ENCODE measurements around the gene FOXO3. TPM values are rescaled to one million over a fixed set of nuclear protein-coding genes. Genes with fewer than 3 reads are reported as not detected.

The FOXO3 gene
- total RNA-seq, 2 experiments from 2014 or later: 7.4 to 9.0 TPM

GRCh38 chr6:108710551-108710950 lies 149.8 kb downstream of the FOXO3 start:
- ATAC-seq (no peak), DNase-seq (no peak)
- no peak overlapping the region for H3K27ac Mint-ChIP-seq
- ChIA-PET CTCF (interaction anchor here (1.0 kb wide), 1 partner anchor 168 kb away, joined by 3 read pairs; no protein-coding TSS in a partner anchor), POLR2A (no interaction called here)
- intact Hi-C loops (cut with DNase I, micrococcal nuclease): no loop called here
- H3K27me3 Mint-ChIP-seq: no peaks in the 10 kb centered on the region
- H3K4me3 Mint-ChIP-seq: no peak overlapping the region
- peaks cover 1% of the 10 kb centered on the region for H3K9me3 Mint-ChIP-seq (ENCODE audit: low read depth)
- H3K36me3 Mint-ChIP-seq (ENCODE audit: low read depth): no peaks in the 10 kb centered on the region
- peaks cover 10% of the 10 kb centered on the region for H3K4me1 Mint-ChIP-seq

GRCh38 chr6:108711071-108711470 lies 150.4 kb downstream of the FOXO3 start:
- H3K27ac Mint-ChIP-seq: no peak overlapping the region
- H3K4me1 Mint-ChIP-seq: peaks cover 10% of the 10 kb centered on the region
- no peaks in the 10 kb centered on the region for H3K36me3 Mint-ChIP-seq (ENCODE audit: low read depth)
- no peaks in the 10 kb centered on the region for H3K27me3 Mint-ChIP-seq
- intact Hi-C loops (cut with DNase I, micrococcal nuclease): no loop called here
- H3K9me3 Mint-ChIP-seq (ENCODE audit: low read depth): peaks cover 1% of the 10 kb centered on the region
- ATAC-seq: no peak
- no peak overlapping the region for H3K4me3 Mint-ChIP-seq
- POLR2A ChIA-PET: no interaction called here
- CTCF ChIA-PET: no interaction called here
- no peak for DNase-seq

- POLR2A ChIA-PET: no interaction called here
- intact Hi-C loops (cut with DNase I, micrococcal nuclease): no loop called here
- Mint-ChIP-seq H3K4me1 (peaks cover 10% of the 10 kb centered on the region), H3K27ac (no peak overlapping the region), H3K36me3 (ENCODE audit: low read depth) (no peaks in the 10 kb centered on the region), H3K9me3 (ENCODE audit: low read depth) (peaks cover 1% of the 10 kb centered on the region), H3K4me3 (no peak overlapping the region), H3K27me3 (no peaks in the 10 kb centered on the region)
- CTCF ChIA-PET: no interaction called here
- ATAC-seq: no peak
- no peak for DNase-seq
Measured at GRCh38 chr6:108711826-108712225, 151.1 kb downstream of the FOXO3 start.

- H3K27me3 Mint-ChIP-seq: no peaks in the 10 kb centered on the region
- ChIA-PET POLR2A (no interaction called here), CTCF (interaction anchor here (0.6 to 1.1 kb wide), 3 partner anchors 8 to 171 kb away, joined by 3 read pairs; no protein-coding TSS in a partner anchor)
- no peak overlapping the region for H3K27ac Mint-ChIP-seq
- H3K9me3 Mint-ChIP-seq (ENCODE audit: low read depth): peaks cover 1% of the 10 kb centered on the region
- ATAC-seq (no peak), DNase-seq (no peak)
- H3K4me3 Mint-ChIP-seq: no peak overlapping the region
- no peaks in the 10 kb centered on the region for H3K36me3 Mint-ChIP-seq (ENCODE audit: low read depth)
- intact Hi-C loops (cut with DNase I, micrococcal nuclease): no loop called here
- peaks cover 10% of the 10 kb centered on the region for H3K4me1 Mint-ChIP-seq
Measured at GRCh38 chr6:108712946-108713345, 152.2 kb downstream of the FOXO3 start.

- POLR2A ChIA-PET: no interaction called here
- intact Hi-C loops (cut with DNase I, micrococcal nuclease): no loop called here
- Mint-ChIP-seq H3K4me3 (no peak overlapping the region), H3K27ac (no peak overlapping the region), H3K9me3 (ENCODE audit: low read depth) (peaks cover 1% of the 10 kb centered on the region), H3K36me3 (ENCODE audit: low read depth) (no peaks in the 10 kb centered on the region), H3K27me3 (no peaks in the 10 kb centered on the region), H3K4me1 (peaks cover 10% of the 10 kb centered on the region)
- no peak for DNase-seq
- ATAC-seq: no peak
- CTCF ChIA-PET: interaction anchor here (0.5 to 1.1 kb wide), 4 partner anchors 7 to 989 kb away, joined by 3 read pairs; no protein-coding TSS in a partner anchor
Measured at GRCh38 chr6:108714101-108714765, 153.5 kb downstream of the FOXO3 start.

- H3K4me1 Mint-ChIP-seq: peaks cover 10% of the 10 kb centered on the region
- ChIA-PET CTCF (interaction anchor here (0.5 kb wide), 1 partner anchor 988 kb away, joined by 3 read pairs; no protein-coding TSS in a partner anchor), POLR2A (no interaction called here)
- no peak for ATAC-seq
- H3K27ac Mint-ChIP-seq: no peak overlapping the region
- no peak overlapping the region for H3K4me3 Mint-ChIP-seq
- no peak for DNase-seq
- no peaks in the 10 kb centered on the region for H3K36me3 Mint-ChIP-seq (ENCODE audit: low read depth)
- intact Hi-C loops (cut with DNase I, micrococcal nuclease): no loop called here
- H3K9me3 Mint-ChIP-seq (ENCODE audit: low read depth): peaks cover 1% of the 10 kb centered on the region
- H3K27me3 Mint-ChIP-seq: no peaks in the 10 kb centered on the region
Measured at GRCh38 chr6:108714766-108715414, 154.2 kb downstream of the FOXO3 start.

- ChIA-PET CTCF (no interaction called here), POLR2A (no interaction called here)
- Mint-ChIP-seq H3K9me3 (ENCODE audit: low read depth) (peaks cover 1% of the 10 kb centered on the region), H3K4me1 (peaks cover 10% of the 10 kb centered on the region), H3K4me3 (no peak overlapping the region), H3K36me3 (ENCODE audit: low read depth) (no peaks in the 10 kb centered on the region), H3K27me3 (peaks cover 2% of the 10 kb centered on the region), H3K27ac (no peak overlapping the region)
- intact Hi-C loops (cut with DNase I, micrococcal nuclease): no loop called here
- DNase-seq (no peak), ATAC-seq (no peak)
Measured at GRCh38 chr6:108715832-108716231, 155.1 kb downstream of the FOXO3 start.

GRCh38 chr6:108716801-108717791 lies 156.4 kb downstream of the FOXO3 start:
- no peak overlapping the region for H3K4me3 Mint-ChIP-seq
- no peaks in the 10 kb centered on the region for H3K36me3 Mint-ChIP-seq (ENCODE audit: low read depth)

GRCh38 chr6:108719477-108719876 lies 158.8 kb downstream of the FOXO3 start:
- Mint-ChIP-seq H3K4me3 (no peak overlapping the region), H3K27ac (no peak overlapping the region), H3K36me3 (ENCODE audit: low read depth) (no peaks in the 10 kb centered on the region), H3K9me3 (ENCODE audit: low read depth) (peaks cover 8% of the 10 kb centered on the region), H3K4me1 (peaks cover 5% of the 10 kb centered on the region), H3K27me3 (peaks cover 6% of the 10 kb centered on the region)
- no peak for ATAC-seq
- POLR2A ChIA-PET: no interaction called here
- intact Hi-C loops (cut with DNase I, micrococcal nuclease): no loop called here
- DNase-seq: no peak
- CTCF ChIA-PET: no interaction called here

More at GRCh38 chr6:108716801-108717791, 156.4 kb downstream of the FOXO3 start:
- DNase-seq: no peak
- H3K4me1 Mint-ChIP-seq: peaks cover 15% of the 10 kb centered on the region
- intact Hi-C loops (cut with DNase I, micrococcal nuclease): no loop called here
- ChIA-PET CTCF (no interaction called here), POLR2A (no interaction called here)
- no peak overlapping the region for H3K27ac Mint-ChIP-seq
- H3K27me3 Mint-ChIP-seq: peaks cover 6% of the 10 kb centered on the region
- no peak for ATAC-seq
- H3K9me3 Mint-ChIP-seq (ENCODE audit: low read depth): no peaks in the 10 kb centered on the region

GRCh38 chr6:108720827-108721226 lies 160.1 kb downstream of the FOXO3 start:
- Mint-ChIP-seq H3K4me3 (no peak overlapping the region), H3K27ac (no peak overlapping the region), H3K4me1 (peaks cover 5% of the 10 kb centered on the region), H3K27me3 (peaks cover 6% of the 10 kb centered on the region), H3K9me3 (ENCODE audit: low read depth) (peaks cover 8% of the 10 kb centered on the region), H3K36me3 (ENCODE audit: low read depth) (no peaks in the 10 kb centered on the region)
- intact Hi-C loops (cut with DNase I, micrococcal nuclease): no loop called here
- ChIA-PET CTCF (interaction anchor here (1.2 kb wide), 1 partner anchor 7 kb away, joined by 3 read pairs; no protein-coding TSS in a partner anchor), POLR2A (no interaction called here)
- ATAC-seq (no peak), DNase-seq (no peak)

- ChIA-PET CTCF (interaction anchor here (1.2 kb wide), 1 partner anchor 8 kb away, joined by 3 read pairs; no protein-coding TSS in a partner anchor), POLR2A (no interaction called here)
- peaks cover 6% of the 10 kb centered on the region for H3K27me3 Mint-ChIP-seq
- peaks cover 8% of the 10 kb centered on the region for H3K9me3 Mint-ChIP-seq (ENCODE audit: low read depth)
- H3K4me1 Mint-ChIP-seq: peaks cover 5% of the 10 kb centered on the region
- H3K27ac Mint-ChIP-seq: no peak overlapping the region
- intact Hi-C loops (cut with DNase I, micrococcal nuclease): no loop called here
- no peak for ATAC-seq
- no peak overlapping the region for H3K4me3 Mint-ChIP-seq
- H3K36me3 Mint-ChIP-seq (ENCODE audit: low read depth): no peaks in the 10 kb centered on the region
- no peak for DNase-seq
Measured at GRCh38 chr6:108721286-108721685, 160.6 kb downstream of the FOXO3 start.

Data from activated CD4-positive, alpha-beta T cell treated with anti-CD3 and anti-CD28 coated beads for 36 hours (primary cell).